Right ventricle myocardium inferior (tissue), 1 donor: ENCODE measurements around the gene CSTPP1. TPM values are rescaled to one million over a fixed set of nuclear protein-coding genes. Genes with fewer than 3 reads are reported as not detected.
"Not testable (repeated sequence)": the region's sequence is repeated elsewhere in the genome, so short reads cannot be mapped to it uniquely, and the experiment has no call there.

ENCODE experiments used
- ATAC-seq: fragments of 200-7000 bp; cut with Tn5 transposase; one replicate; pipeline ENCODE4 v1.9.1; 2020; ENCODE audit warnings: mild to moderate bottlenecking, moderate library complexity
- DNase-seq: peaks from one replicate; pipeline ENCODE4 v3.0.0; 2021; ENCODE audit errors: missing footprints
- intact Hi-C: fragments of 100-400 bp; cut with DNase I; formaldehyde crosslinking; loops from one replicate; pipeline ENCODE4 v1.11.0; 2022
- total RNA-seq: library from RNA; stranded (reverse); fragmentation: NEBNext Ultra II Directional; extraction: Animal tissue kit (Norgen Biotek cat#: 25700); gene quantifications from one replicate; pipeline ENCODE4 v1.2.1, GENCODE V29; 2021
- donor health status: DM: no; HTN: yes; CAD: no; lungs with severe emphysema.

The CSTPP1 gene
- total RNA-seq, 1 donor from 2014 or later = 11.0 TPM

- intact Hi-C loops = no loop called here
- no peak for ATAC-seq
- no peak for DNase-seq
These were observed 40.7 kb downstream of the CSTPP1 start for GRCh38 chr11:46977038-46977813.

- no peak for DNase-seq
- intact Hi-C loops = no loop called here
- ATAC-seq = no peak
These were observed 41.5 kb downstream of the CSTPP1 start for GRCh38 chr11:46978005-46978491.

- no peak for ATAC-seq
- intact Hi-C loops = no loop called here
These were observed 42.8 kb downstream of the CSTPP1 start for GRCh38 chr11:46979358-46979757.

GRCh38 chr11:46981436-46981835 lies 44.9 kb downstream of the CSTPP1 start:
- intact Hi-C loops = no loop called here
- no peak for ATAC-seq
- no peak for DNase-seq

More at GRCh38 chr11:46979358-46979757, 42.8 kb downstream of the CSTPP1 start:
- no peak for DNase-seq

GRCh38 chr11:46982797-46983452 lies 46.4 kb downstream of the CSTPP1 start:
- intact Hi-C loops = no loop called here
- DNase-seq (no peak), ATAC-seq (no peak)

GRCh38 chr11:46983598-46983997 lies 47.0 kb downstream of the CSTPP1 start:
- ATAC-seq (no peak), DNase-seq (no peak)
- intact Hi-C loops = no loop called here

- intact Hi-C loops = no loop called here
- no peak for ATAC-seq
- no peak for DNase-seq
These were observed 48.0 kb downstream of the CSTPP1 start for GRCh38 chr11:46984548-46984947.

GRCh38 chr11:46984987-46985386 lies 48.4 kb downstream of the CSTPP1 start:
- no peak for DNase-seq
- no peak for ATAC-seq
- intact Hi-C loops = no loop called here

GRCh38 chr11:46987183-46987582 lies 50.6 kb downstream of the CSTPP1 start:
- intact Hi-C loops = no loop called here
- DNase-seq = no peak
- ATAC-seq = no peak

- intact Hi-C loops, ATAC-seq, DNase-seq: not testable (repeated sequence)
These were observed 53.4 kb downstream of the CSTPP1 start for GRCh38 chr11:46989810-46990487.

- no peak for ATAC-seq
- intact Hi-C loops = no loop called here
- DNase-seq = no peak
These were observed 54.8 kb downstream of the CSTPP1 start for GRCh38 chr11:46991391-46991790.

GRCh38 chr11:46992386-46992785 lies 55.8 kb downstream of the CSTPP1 start:
- ATAC-seq = not testable (repeated sequence)

GRCh38 chr11:46997796-46998195 lies 61.2 kb downstream of the CSTPP1 start:
- DNase-seq, intact Hi-C loops, ATAC-seq: not testable (repeated sequence)

More at GRCh38 chr11:46992386-46992785, 55.8 kb downstream of the CSTPP1 start:
- DNase-seq, intact Hi-C loops: not testable (repeated sequence)

GRCh38 chr11:46999217-46999616 lies 62.7 kb downstream of the CSTPP1 start:
- ATAC-seq (no peak), DNase-seq (no peak)
- intact Hi-C loops = no loop called here

GRCh38 chr11:47000033-47000432 lies 63.5 kb downstream of the CSTPP1 start:
- no peak for ATAC-seq
- no peak for DNase-seq
- intact Hi-C loops = no loop called here

GRCh38 chr11:47001781-47002181 lies 65.2 kb downstream of the CSTPP1 start:
- DNase-seq (no peak), ATAC-seq (no peak)
- intact Hi-C loops = no loop called here

GRCh38 chr11:47002390-47002789 lies 65.8 kb downstream of the CSTPP1 start:
- no peak for DNase-seq
- intact Hi-C loops = no loop called here
- ATAC-seq = no peak

GRCh38 chr11:47003180-47003877 lies 66.8 kb downstream of the CSTPP1 start:
- no peak for DNase-seq
- ATAC-seq = no peak
- intact Hi-C loops = no loop called here

GRCh38 chr11:47004595-47005033 lies 68.1 kb downstream of the CSTPP1 start:
- ATAC-seq (peak; percentile 99), DNase-seq (peak; percentile 76)
- intact Hi-C loops = loop anchor here (2.0 kb wide), 1 partner anchor 88 kb away; no protein-coding TSS in a partner anchor
